ENCODE measurements around the gene HPSE2. TPM values are rescaled to one million over a fixed set of nuclear protein-coding genes. Genes with fewer than 3 reads are reported as not detected.

The HPSE2 gene
- polyA plus RNA-seq, 1 of the 3 experiments (the other 2 are of a cell fraction), result not detected

DNA sequence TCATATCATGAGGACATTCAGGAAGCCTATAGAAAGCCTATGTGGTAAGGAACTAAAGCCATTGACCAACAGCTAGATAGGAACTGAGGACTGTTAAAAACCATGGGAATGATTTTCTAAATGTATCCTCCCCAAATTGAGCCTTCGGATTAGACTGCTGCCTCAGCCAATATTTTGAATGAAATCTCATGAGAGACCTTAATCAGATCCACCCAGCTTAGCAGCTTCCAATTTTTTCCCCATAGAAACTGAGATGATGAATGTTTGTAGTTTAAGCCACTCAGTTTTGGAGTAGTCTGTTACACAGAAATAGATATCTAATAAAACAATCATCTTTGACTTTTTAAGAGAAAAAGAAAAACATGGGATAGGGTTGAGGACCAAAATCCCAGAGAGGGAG, 292.0 kb downstream of the HPSE2 start:
- Histone ChIP-seq H3F3A (replicated peaks; ENCODE audit: insufficient read depth) (no peaks in the 10 kb centered on the region), H3K27me3 (ENCODE audit: insufficient read depth) (no peaks in the 10 kb centered on the region), H2AFZ (ENCODE audit: low read depth) (no peak overlapping the region), H3K9me2 (no peaks in the 10 kb centered on the region), H3K4me2 (no peak overlapping the region), H3K9me3 (no peaks in the 10 kb centered on the region), H3K27ac (ENCODE audit: low read depth in 2 of 2, low read length in 1 of 2) (no peak overlapping the region), H3K79me2 (ENCODE audit: insufficient read depth) (no peaks in the 10 kb centered on the region), H3K4me1 (ENCODE audit: control insufficient read depth in 1 of 2, insufficient read depth in 2 of 2, low read depth in 1 of 2, low read length in 1 of 2) (no peaks in the 10 kb centered on the region), H3K36me3 (replicated peaks in 1 of 2; ENCODE audit: control insufficient read depth in 1 of 2, insufficient read depth in 2 of 2, low read length in 1 of 2) (no peaks in the 10 kb centered on the region), H4K20me1 (ENCODE audit: insufficient read depth) (no peaks in the 10 kb centered on the region), H3K4me3 (ENCODE audit: low read depth in 2 of 2, low read length in 1 of 2) (no peak overlapping the region), H3K9ac (no peak overlapping the region)
- CTCF ChIA-PET, result no interaction called here
- no peak for DNase-seq
- 17% methylated on average over 1 of the region's 1 CpG for WGBS (ENCODE audit: low lambda C conversion rate)
- TF ChIP-seq GABPA (IDR thresholded peaks at IDR 0.05; ENCODE audit: low read depth) (no peak), MXI1 (IDR thresholded peaks at IDR 0.05; ENCODE audit: low read depth, low read length) (no peak), RAD21 (IDR thresholded peaks at IDR 0.05; ENCODE audit: low read length) (no peak), TAF1 (IDR thresholded peaks at IDR 0.05; ENCODE audit: borderline replicate concordance, low read depth, low read length) (no peak), FOXM1 (IDR thresholded peaks at IDR 0.05; ENCODE audit: low read depth) (no peak), JUND (IDR thresholded peaks at IDR 0.05) (no peak), RFX5 (IDR thresholded peaks at IDR 0.05; ENCODE audit: low read length) (no peak), RXRA (IDR thresholded peaks at IDR 0.05; ENCODE audit: borderline replicate concordance, low read depth) (no peak), NFIC (IDR thresholded peaks at IDR 0.05; ENCODE audit: borderline replicate concordance) (no peak), SIN3A (IDR thresholded peaks at IDR 0.05; ENCODE audit: borderline replicate concordance, low read depth, low read length) (no peak), ELF1 (IDR thresholded peaks at IDR 0.05) (no peak), FOSL2 (IDR thresholded peaks at IDR 0.05; ENCODE audit: borderline replicate concordance, low read depth) (no peak), TCF12 (IDR thresholded peaks at IDR 0.05) (no peak), CHD2 (IDR thresholded peaks at IDR 0.05; ENCODE audit: low read length, partially characterized antibody) (no peak)
- TF ChIP-seq, protein P1, sequence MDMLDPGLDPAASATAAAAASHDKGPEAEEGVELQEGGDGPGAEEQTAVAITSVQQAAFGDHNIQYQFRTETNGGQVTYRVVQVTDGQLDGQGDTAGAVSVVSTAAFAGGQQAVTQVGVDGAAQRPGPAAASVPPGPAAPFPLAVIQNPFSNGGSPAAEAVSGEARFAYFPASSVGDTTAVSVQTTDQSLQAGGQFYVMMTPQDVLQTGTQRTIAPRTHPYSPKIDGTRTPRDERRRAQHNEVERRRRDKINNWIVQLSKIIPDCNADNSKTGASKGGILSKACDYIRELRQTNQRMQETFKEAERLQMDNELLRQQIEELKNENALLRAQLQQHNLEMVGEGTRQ (IDR thresholded peaks at IDR 0.05; ENCODE audit: borderline replicate concordance, low read depth, low read length), result no peak
- TF ChIP-seq, protein P2, sequence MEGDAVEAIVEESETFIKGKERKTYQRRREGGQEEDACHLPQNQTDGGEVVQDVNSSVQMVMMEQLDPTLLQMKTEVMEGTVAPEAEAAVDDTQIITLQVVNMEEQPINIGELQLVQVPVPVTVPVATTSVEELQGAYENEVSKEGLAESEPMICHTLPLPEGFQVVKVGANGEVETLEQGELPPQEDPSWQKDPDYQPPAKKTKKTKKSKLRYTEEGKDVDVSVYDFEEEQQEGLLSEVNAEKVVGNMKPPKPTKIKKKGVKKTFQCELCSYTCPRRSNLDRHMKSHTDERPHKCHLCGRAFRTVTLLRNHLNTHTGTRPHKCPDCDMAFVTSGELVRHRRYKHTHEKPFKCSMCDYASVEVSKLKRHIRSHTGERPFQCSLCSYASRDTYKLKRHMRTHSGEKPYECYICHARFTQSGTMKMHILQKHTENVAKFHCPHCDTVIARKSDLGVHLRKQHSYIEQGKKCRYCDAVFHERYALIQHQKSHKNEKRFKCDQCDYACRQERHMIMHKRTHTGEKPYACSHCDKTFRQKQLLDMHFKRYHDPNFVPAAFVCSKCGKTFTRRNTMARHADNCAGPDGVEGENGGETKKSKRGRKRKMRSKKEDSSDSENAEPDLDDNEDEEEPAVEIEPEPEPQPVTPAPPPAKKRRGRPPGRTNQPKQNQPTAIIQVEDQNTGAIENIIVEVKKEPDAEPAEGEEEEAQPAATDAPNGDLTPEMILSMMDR (IDR thresholded peaks at IDR 0.05), result no peak
- TF ChIP-seq, protein P3, sequence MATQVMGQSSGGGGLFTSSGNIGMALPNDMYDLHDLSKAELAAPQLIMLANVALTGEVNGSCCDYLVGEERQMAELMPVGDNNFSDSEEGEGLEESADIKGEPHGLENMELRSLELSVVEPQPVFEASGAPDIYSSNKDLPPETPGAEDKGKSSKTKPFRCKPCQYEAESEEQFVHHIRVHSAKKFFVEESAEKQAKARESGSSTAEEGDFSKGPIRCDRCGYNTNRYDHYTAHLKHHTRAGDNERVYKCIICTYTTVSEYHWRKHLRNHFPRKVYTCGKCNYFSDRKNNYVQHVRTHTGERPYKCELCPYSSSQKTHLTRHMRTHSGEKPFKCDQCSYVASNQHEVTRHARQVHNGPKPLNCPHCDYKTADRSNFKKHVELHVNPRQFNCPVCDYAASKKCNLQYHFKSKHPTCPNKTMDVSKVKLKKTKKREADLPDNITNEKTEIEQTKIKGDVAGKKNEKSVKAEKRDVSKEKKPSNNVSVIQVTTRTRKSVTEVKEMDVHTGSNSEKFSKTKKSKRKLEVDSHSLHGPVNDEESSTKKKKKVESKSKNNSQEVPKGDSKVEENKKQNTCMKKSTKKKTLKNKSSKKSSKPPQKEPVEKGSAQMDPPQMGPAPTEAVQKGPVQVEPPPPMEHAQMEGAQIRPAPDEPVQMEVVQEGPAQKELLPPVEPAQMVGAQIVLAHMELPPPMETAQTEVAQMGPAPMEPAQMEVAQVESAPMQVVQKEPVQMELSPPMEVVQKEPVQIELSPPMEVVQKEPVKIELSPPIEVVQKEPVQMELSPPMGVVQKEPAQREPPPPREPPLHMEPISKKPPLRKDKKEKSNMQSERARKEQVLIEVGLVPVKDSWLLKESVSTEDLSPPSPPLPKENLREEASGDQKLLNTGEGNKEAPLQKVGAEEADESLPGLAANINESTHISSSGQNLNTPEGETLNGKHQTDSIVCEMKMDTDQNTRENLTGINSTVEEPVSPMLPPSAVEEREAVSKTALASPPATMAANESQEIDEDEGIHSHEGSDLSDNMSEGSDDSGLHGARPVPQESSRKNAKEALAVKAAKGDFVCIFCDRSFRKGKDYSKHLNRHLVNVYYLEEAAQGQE (IDR thresholded peaks at IDR 0.05; ENCODE audit: low read depth, low read length), result no peak
- TF ChIP-seq, protein P4, sequence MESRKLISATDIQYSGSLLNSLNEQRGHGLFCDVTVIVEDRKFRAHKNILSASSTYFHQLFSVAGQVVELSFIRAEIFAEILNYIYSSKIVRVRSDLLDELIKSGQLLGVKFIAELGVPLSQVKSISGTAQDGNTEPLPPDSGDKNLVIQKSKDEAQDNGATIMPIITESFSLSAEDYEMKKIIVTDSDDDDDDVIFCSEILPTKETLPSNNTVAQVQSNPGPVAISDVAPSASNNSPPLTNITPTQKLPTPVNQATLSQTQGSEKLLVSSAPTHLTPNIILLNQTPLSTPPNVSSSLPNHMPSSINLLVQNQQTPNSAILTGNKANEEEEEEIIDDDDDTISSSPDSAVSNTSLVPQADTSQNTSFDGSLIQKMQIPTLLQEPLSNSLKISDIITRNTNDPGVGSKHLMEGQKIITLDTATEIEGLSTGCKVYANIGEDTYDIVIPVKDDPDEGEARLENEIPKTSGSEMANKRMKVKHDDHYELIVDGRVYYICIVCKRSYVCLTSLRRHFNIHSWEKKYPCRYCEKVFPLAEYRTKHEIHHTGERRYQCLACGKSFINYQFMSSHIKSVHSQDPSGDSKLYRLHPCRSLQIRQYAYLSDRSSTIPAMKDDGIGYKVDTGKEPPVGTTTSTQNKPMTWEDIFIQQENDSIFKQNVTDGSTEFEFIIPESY (IDR thresholded peaks at IDR 0.05; ENCODE audit: borderline replicate concordance, low read depth), result no peak
- TF ChIP-seq, protein P5, sequence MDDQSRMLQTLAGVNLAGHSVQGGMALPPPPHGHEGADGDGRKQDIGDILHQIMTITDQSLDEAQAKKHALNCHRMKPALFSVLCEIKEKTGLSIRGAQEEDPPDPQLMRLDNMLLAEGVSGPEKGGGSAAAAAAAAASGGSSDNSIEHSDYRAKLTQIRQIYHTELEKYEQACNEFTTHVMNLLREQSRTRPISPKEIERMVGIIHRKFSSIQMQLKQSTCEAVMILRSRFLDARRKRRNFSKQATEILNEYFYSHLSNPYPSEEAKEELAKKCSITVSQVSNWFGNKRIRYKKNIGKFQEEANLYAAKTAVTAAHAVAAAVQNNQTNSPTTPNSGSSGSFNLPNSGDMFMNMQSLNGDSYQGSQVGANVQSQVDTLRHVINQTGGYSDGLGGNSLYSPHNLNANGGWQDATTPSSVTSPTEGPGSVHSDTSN (IDR thresholded peaks at IDR 0.05), result no peak
- TF ChIP-seq, protein P6, sequence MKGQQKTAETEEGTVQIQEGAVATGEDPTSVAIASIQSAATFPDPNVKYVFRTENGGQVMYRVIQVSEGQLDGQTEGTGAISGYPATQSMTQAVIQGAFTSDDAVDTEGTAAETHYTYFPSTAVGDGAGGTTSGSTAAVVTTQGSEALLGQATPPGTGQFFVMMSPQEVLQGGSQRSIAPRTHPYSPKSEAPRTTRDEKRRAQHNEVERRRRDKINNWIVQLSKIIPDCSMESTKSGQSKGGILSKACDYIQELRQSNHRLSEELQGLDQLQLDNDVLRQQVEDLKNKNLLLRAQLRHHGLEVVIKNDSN (IDR thresholded peaks at IDR 0.05; ENCODE audit: borderline replicate concordance, low read depth), result no peak
- POLR2A ChIA-PET, result no interaction called here

Data from SK-N-SH (cell line).